Kidney glomerular epithelial cell (primary cell): Measurements from ENCODE around the gene PLA2G6.

Experiments used
- DNase-seq: peaks from one replicate; lab custom pipeline; 2025; lab: John Stamatoyannopoulos, UW

Gene PLA2G6

GRCh38 chr22:38109371-38110001, 72.1 kb downstream of the PLA2G6 start:
- no peak for DNase-seq

DNA sequence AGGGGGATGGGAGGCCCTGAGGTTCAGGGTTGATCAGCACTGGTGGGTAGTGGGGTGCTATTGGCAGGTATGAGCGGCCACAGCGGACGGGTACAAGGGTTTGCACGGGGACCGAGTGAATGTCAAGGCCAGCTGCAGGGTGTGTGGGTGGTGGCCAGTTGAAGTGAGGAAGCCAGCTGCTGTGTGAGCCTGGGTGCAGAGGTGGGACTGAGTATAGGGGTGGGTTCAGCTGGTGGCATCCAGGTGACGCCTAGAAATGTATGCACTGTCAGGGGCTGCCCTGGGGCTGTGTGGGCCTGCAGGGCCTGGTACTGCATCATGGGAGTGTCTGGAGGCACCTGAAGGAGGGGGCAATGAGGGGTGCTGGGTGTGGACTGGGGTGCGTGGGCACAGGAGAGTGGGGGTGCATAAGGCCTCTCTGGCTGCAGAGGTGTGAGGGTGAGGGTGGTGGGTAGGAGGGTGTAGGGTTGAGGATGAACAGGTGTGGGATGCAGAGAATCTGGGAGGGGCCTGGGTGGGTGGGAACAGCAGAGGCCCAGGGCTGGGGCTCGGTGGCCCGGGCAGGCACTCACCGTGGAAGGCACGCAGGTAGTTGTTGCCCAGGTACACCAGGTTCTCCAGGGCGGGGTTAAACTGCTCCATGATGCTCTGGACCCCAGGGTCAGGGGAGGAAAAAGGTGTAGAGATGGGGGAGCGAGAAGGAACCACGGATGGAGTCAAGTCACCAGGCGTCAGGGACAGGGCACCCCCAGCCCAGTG, 72.9 kb downstream of the PLA2G6 start:
- no peak for DNase-seq

- DNase-seq = no peak
Measured at GRCh38 chr22:38107692-38108515, 73.7 kb downstream of the PLA2G6 start.

- DNase-seq = no peak
Measured at GRCh38 chr22:38106814-38107578, 74.6 kb downstream of the PLA2G6 start.

DNA sequence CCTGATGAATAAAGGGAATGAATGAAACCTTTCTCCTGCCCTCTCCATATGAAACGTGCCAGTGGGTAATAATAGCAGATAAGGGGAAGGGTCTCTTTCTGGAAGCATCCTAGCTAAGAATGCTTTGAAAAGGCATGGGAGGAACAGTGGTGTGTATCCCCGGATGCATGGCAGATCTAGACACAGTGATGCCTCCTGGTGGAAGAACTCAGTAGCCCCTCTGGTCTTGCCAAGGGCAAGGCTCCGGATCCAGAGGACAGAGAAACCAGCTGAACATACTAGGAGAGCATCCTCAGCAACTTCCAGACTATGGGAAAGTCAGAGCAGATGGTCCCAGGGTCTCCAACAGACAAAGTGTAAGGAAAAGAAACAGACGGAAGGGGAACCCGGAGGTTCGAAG, 77.5 kb downstream of the PLA2G6 start:
- no peak for DNase-seq

DNA sequence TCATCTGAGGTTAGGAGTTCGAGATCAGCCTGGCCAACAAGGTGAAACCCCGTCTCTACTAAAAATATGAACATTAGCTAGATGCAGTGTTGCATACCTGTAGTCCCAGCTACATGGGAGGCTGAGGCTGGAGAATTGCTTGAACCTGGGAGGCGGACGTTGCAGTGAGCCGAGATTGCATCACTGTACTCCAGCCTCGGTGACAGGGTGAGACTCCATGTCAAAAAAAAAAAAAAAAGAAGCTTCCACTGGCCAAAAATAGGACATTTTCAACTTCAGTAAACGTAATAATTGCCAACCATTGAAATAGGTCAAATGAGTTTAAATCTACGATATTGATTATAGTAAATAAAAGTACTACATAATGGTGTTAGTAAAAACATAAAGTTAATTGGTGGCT, 78.0 kb downstream of the PLA2G6 start:
- DNase-seq = no peak

DNA sequence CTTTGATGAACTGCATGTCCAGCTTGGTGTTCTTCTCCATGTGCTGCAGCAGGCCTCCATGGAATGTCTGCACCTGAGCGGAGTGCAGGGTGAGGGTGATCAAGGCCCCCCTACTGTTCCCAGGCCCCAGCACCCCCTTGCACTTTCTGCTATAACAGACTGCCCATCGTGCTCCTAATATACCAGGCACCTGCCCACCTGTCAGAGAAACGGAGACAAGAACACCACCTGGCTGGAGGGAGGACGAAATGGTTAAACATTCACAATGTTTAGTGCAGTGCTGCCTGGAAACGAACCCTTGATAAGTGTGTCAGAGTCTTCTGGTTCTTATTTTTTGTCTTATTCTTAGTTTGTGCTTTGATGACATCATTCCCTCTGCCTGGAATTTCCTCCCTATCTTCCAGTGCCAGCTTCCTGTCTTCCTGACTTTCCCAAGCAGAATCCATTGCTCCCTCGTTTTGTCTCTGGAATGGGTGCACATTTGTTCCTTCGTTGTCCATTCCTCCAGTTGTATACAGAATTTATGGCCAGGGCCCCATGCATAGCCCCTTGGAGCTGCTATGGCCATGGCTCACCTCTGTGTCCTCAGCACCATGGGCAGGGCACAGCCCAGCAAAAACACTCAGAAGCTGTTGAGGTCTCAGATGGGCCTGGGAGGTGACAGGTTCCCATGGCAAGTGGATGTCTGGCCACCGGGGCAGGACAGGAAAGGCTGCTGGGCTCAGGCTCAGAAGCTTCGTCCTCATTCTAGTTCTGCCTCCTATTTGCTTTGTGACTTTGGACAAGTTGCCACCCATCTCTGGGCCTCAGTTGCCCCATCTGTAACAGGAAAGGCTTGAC, 83.0 kb downstream of the PLA2G6 start:
- DNase-seq = peak; percentile 69

GRCh38 chr22:38097557-38098409, 83.8 kb downstream of the PLA2G6 start:
- no peak for DNase-seq

GRCh38 chr22:38097058-38097457, 84.6 kb downstream of the PLA2G6 start:
- no peak for DNase-seq

GRCh38 chr22:38089474-38089851, 92.2 kb downstream of the PLA2G6 start:
- no peak for DNase-seq

DNA sequence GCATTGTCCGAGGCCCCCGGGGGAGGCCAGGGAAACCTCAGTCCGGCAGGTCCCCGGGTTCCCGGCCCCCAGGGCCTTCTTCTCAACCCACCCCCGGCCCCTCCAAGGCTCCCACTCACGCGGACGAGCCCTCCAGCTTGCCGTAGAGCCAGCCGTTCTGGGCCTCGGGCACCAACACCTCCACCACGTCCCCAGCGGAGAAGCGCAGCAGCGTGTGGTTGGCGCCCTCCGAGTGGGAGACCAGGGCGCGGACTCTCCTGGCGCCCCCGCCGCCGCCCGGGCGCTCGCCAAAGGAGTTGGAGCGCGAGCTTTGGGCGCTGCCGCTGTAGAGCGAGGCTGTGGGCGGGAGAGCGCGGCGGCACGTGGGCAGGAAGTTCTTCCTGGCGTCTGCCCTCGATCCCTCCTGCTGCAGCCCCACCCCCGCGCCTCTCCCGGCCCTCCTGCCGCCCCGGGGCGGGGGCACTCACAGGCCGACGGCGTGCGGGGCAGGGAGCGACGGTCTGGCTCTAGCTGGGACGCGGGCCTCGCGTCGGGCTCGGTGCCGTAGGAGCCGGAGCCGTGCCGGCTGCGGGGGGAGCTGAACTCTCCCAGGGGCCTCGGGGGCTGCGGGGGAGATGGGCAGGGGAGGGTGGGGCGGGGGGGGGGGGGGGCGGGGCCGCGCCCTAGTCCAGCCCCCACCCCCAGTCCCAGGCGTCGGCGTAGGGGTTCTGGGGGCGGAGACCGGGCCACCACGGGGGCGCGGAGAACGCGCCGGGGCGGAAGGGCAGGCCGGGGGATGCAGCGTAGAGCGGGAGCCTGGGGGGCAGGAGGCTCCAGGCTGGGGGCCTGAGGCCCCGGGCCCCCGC, 92.8 kb downstream of the PLA2G6 start:
- DNase-seq = no peak

GRCh38 chr22:38087855-38088254, 93.8 kb downstream of the PLA2G6 start:
- no peak for DNase-seq

- DNase-seq = no peak
Measured at GRCh38 chr22:38086942-38087341, 94.7 kb downstream of the PLA2G6 start.

GRCh38 chr22:38086001-38086845, 95.4 kb downstream of the PLA2G6 start:
- no peak for DNase-seq

GRCh38 chr22:38085501-38085900, 96.1 kb downstream of the PLA2G6 start:
- no peak for DNase-seq

DNA sequence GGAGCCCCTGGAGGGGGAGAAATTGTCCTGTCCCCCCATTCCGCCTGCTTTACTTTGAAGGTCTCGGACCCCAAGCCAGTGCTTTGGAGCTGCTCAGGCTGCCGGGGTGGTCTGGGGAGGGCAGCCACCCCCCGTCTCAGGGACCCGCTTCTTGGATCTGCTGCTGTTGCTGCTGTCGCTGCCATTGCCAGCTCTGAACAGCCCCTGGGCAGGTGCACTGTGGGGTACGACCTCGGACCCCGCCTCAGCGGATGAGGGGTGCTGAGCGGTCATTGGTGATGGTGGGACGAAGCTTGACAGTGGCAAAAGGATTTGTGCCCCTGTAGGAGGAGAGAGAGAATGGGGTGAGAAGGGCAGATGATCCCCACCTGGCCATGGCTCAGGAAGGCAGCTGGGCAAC, 96.6 kb downstream of the PLA2G6 start:
- no peak for DNase-seq

DNA sequence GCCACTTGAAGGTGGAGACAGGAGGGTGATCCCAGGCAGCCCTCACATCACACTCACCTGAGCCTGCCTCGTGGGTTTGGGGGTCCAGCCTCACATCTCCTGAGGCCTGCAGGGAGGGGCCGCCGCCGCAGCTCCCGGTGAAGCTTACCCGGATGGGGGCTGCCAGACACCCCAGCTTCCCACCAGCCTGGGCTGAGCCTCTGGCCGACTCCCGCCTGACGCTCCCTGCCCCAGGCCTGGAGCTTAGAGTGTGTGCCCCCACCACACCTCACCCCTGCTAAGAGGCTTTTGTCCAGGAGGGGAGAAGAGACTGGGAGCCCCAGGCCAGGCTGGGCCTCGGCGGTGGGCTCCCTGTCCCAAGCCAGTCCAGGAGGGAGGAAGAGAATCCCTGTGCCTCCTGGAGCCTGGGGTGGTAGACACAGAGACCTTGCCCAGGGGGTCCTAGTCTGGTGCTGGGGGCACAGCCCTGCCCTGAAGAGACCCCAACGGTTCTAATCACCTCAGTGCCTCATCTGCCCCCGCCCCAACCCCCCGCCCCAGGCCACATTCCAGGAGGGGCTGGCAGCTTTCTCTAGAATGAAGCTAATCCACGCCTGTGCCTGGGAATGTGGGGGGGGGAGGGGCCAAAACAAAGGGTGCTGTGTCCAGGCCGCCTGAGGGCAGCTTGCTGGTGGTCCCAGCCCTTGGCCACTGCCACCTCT, 97.5 kb downstream of the PLA2G6 start, which contains the start of gene SLC16A8:
Gene SLC16A8 (minus strand): TSS at position 254 of the 701 bp plus-strand sequence. CDS start 1,311 bp downstream, outside the sequence.
- DNase-seq = no peak
